NCI-H1105 (cell line): ENCODE measurements around the gene ALCAM.

Source experiments
- DNase-seq: peaks from one replicate; lab custom pipeline; 2025; lab: John Stamatoyannopoulos, UW

The ALCAM gene

DNA sequence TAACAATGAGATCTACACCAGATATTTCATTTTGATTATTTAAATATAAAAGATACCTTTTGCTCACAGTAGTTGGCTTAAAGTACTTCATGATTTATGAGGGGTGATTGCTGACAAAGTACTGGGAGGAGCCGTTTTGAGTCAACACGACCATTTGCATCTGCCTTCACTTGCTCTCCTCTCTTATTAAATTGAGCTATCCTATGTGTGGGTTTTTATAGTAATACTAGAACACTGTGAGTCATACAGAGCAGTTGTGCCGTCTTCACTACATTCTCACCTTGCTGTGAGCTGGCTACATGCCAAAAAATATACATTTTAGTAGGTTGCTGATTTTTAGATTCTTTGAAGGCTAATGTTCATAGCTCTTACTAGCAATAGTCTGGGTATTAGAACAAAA, 161.2 kb downstream of the ALCAM start:
- peak; percentile 41 for DNase-seq

DNA sequence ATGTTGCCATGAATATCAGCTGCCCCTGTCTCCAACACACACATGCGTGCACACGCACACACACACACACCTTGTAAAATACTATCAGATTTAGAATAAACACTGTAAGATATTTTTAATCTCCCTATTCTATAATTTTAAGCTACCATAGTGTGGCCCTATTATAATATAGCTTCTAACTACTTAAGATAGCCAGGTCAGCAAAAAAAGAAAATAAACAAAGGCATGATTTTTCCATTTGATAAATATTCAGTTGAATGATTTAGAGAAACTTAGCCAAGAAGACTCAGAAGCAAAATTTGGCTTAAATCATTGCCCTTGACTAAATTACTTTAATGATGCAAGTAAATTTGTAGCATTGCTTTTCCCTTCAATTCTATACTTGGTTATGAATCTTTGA, 162.2 kb downstream of the ALCAM start:
- no peak for DNase-seq

DNA sequence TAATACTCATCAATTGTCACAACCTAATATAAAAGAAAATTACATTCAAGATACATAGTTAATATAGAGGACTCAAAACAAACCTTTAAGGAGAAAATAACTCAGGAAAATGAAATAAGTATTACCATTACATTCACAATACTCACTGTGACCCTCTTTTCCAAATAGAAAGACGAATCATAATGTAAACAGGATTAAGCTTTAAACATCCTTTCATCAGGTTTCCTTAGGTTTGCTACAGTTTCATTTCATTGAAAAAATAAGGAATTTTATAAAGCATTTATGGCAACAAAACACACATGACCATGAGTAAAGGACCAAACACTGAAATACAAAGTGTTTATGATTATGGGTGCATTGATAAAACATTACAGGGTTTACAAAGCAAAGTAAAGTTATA, 162.7 kb downstream of the ALCAM start:
- no peak for DNase-seq

DNA sequence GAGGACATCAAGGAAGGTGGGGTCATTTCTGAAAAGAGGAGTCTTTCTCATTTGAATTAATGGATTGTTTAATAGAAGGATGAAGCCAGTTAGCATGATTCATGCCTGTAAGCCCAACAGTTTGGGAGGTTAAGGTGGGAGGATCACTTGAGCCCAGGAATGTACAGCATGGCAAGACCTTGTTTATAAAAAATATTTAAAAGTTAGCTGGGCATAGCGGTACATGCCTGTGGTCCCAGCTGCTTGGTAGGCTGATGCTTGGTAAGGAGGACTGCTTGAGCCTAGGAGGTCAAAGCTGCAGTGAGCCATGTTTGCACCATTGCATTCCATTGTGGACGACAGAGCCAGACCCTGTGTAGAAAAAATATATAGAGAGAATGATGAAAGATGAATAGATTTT, 165.5 kb downstream of the ALCAM start:
- DNase-seq: no peak

DNA sequence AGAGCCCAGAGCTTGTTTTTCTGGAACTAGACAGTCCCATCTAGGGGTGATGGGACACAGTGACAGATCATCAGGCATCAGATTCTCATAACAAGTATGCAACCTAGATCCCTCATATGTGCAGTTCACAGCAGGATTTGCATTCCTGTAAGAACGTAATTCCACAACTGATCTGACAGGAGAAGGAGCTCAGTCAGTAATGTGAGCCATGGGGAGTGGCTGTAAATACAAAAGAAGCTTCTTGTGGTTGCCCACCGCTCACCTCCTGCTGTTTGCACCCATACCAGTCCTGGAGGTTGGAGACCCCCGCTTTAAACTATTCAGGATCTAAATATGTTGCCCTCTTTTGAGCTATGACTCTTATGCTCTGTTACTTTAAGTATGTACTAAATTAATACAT, 167.3 kb downstream of the ALCAM start:
- no peak for DNase-seq

DNA sequence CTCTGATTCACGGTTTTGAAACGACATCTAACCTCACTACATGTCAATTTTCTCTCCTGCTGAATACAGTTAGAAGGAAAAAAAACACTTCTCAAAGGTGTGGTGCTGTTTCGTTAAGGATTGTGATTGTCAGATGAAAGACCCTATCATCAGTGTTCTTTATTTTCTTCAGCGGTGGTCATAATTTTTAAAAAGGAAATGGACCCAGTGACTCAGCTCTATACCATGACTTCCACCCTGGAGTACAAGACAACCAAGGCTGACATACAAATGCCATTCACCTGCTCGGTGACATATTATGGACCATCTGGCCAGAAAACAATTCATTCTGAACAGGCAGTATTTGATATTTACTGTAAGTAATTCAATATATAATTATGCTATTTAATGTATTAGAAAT, 167.8 kb downstream of the ALCAM start:
- no peak for DNase-seq

DNA sequence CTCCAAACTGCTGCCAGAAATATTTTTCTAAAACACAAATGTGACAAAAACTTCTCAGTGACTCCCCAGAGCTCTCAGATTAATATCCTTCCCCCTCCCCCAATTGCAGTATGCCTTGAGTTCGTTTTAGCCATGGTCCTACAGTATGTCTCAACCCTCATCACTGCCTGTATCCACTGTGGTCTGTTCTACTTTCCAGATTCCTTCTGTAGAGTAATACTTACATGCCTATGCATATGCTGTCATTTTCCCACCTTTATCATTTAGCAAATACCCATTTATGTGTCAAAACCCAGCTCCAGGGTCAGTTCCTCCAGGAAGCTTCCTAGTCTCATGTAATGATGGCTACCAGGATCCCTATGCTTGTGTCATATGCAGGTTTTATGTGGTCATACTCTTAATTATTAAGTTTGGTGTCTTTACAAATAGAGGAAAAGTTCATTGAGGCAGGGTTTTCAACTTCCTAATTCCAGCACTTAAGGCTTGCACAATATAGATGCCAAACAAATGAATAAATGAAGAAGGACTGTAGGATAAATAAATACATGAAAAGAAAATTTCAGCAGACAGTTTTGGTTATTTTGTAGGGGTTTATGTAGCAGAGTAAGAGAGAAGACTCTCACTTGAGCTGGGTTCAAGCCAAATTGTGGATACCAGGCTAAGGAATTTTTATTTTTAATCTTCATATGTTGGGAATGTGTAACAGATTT, 170.8 kb downstream of the ALCAM start:
- no peak for DNase-seq

DNA sequence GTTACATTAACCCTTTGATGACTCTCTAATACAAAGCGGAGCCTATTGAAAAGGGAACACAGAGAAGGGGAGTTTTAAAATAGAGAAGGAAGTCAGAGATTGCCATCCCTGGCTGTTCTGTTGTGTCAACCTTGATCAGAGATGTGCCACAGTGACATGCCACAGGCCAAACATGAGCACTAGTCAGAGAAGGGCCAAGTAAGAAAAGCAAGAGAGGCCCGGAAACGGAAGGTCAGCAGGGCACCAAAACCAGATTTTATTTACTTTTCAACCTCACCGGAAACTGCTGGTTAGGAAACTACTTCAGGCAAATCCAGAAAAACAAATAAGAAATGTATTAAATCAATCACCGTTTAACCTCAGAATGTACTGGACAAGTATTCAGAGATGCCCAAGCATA, 171.8 kb downstream of the ALCAM start:
- DNase-seq: no peak

DNA sequence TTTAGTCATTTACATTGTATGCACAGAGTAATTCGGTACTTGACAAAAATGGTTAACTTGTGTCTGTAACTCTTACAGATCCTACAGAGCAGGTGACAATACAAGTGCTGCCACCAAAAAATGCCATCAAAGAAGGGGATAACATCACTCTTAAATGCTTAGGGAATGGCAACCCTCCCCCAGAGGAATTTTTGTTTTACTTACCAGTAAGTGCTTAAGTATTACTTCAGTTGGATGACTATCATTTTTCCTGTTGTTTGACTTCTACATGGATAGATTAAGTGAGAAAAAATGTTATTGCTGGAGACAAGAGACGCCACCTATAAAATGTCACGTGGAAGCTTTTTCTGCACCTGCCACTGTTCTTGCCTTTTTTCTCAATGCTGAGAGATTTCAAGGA, 173.2 kb downstream of the ALCAM start:
- peak; percentile 55 for DNase-seq

DNA sequence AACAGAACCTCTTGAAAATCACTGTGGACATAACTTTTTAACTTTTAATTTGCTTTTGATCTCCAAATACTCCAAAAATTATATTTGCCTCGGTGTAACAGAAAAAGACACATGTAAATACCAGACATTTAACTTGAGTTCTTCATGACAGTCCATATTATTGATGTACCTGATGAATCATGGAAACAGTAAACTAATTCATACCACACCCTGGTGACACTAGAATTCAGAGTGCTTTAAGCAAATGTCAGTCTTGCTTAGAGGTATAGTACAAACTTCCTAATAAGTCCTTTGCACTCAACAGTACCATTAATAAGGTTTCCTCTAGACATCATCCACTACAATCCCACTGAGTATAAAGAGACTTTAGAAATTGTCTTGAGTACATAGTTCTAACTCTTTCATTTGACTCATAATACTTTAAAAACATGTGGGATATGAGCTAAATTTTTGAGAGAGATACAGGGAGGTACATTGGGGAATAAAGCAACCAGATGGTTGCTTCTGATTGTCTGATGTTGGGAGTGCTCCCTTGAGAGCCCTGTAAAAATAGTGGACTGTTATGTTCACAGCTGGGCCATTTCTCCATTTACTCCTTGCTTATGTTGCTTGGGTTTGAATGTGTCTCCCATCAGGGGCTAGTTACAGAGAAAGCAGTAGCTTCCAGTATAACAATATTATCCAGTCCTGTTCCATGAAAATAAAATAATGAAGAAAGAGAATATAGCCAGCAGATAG, 175.7 kb downstream of the ALCAM start:
- DNase-seq: no peak

DNA sequence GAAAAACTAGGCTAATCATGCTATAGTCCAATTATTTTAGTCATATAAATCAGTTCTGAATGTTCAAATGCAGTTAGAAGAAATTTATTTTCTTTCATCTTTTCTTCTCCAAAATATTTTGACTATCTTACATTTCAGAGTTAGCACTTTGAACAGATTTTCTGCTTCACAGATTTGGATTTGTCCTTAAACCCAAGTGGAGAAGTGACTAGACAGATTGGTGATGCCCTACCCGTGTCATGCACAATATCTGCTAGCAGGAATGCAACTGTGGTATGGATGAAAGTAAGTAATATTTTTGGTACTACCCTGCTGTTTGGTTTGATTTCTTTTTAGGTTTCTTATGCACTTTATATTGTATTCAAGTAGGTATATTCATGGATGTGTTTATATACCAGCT, 178.3 kb downstream of the ALCAM start:
- DNase-seq: no peak

DNA sequence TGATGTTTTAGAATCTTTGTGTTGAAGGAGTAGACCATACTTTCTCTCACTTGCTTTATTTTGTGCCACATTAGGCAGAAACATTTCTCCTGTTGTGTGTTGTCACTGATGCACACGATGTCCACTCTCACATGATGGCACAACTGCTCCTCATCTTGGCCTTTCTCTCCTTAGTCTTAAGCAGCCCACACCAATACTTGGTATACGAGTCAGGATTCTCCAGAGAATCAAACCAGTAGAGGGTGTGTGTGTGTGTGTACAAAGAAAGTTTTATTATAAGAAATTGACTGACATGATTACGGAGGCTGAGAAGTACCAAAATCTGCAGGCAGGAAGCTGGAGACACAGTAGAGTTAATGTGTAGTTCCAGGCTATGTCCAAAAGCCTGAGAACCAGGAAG, 187.1 kb downstream of the ALCAM start:
- DNase-seq: no peak

DNA sequence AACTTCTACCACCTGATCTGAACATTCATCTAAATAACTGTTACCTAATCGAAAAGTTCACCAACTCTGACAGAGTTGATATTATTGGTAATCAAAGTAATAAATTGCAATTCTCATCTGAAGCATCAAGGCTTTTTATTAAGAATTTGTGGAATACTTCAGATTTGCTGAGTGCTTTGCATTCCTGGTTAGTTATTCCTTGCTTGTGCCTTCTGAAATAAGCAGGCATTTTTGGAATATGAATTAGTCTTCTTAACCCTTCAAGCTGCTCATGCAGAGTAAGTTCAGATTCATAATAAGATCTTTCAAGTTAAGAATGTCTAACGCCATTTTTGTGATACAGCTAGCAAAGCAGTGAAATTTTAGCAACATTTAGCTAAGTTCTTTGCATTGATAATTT, 188.5 kb downstream of the ALCAM start:
- no peak for DNase-seq

DNA sequence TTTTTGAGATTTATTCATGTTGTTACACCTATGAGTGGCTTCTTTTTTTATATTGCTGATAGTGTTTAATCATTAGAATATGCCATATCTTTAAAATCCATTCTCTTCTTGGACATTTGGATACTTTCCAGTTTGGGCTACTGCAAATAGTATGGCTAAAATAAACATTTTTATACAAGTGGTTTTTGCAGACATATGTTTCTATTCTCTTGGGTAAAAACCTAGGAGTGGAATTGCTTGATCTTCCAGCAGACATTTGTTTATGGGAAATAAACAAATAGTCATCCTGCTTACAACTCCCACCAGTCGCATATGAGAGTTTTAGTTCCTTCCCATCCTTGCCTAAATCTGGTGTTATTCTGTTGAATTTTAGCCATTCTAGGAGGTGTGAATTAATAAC, 193.1 kb downstream of the ALCAM start:
- no peak for DNase-seq

DNA sequence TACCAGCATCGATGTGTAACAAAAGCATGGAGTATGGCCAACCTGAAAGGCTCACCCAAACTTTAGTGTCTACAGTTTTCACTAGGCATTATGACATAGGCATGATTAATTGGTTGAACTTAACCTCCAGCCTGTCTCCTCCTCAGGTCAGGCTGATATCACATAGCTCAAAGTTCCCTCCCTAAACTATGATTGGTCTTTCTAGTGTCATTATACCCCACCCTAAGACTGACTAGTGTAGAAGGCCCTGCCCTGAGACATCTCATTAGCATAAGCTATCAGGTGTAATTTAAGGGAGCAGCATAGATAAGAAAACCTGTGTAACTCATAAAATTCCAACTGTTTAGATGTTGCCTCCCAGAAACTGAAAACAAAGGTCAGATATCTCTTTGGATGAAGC, 195.2 kb downstream of the ALCAM start:
- no peak for DNase-seq

DNA sequence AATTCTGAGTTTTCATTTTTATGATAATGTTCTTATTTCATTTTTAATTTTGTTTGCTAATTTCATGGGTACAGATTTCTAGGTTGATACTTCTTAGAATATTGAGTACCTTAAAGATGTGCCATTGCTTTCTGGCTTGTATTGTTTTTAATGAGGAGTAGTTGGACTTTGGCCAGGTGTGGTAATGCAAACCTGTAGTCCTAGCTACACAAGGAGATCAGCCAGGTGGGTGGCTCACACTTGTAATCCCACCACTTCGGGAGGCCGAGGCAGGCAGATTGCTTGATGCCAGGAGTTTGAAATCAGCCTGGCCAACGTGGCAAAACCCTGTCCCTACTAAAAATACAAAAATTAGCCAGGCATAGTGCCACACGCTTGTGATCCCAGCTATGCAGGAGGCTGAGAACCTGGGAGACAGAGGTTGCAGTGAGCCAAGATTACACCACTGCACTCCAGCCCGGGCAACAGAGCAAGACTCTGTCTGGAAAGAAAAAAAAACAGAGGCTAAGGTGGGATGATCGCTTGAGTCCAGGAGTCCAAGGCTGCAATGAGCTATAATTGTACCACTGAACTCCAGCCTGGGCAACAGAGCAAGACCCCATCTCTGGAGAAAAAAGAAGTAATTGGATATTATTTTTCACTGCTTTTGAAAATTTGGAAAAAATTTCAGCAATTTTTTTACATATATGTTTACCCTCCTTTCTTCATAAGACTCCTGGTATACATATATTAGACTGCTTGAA, 198.0 kb downstream of the ALCAM start:
- no peak for DNase-seq

DNA sequence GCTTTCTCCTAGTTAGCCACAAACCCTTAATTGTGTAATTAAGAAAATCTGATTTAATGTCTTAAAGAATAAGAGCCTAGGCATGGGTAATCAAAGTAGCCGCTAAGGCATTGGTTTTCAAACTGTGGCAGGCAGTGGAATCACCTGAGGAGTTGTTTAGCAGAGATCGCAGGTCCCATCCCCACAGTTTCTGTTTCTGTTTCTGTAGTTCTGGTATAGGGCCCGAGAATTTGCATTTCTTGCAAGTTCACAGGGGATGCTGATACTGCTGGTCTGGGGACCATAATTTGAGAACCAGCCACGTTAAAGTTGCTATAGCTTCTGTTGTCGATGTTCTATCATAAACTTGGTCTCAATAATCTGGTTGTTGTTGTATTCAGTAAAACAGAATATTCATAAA, 204.3 kb downstream of the ALCAM start:
- no peak for DNase-seq

DNA sequence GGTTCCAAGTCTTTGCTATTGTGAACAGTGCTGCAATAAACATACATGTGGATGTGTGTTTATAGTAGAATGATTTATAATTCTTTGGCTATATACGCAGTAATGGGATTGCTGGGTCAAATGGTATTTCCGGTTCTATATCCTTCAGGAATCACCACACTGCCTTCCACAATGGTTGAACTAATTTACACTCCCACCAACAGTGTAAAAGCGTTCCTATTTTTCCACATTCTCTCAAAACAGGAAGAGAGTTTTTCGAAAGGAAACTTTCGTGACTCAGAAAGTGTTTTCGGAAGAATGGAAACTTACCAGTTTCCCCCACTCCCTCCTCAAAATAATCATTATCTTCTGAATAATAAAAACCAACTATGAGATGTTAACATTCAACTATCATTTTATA, 205.8 kb downstream of the ALCAM start:
- no peak for DNase-seq

DNA sequence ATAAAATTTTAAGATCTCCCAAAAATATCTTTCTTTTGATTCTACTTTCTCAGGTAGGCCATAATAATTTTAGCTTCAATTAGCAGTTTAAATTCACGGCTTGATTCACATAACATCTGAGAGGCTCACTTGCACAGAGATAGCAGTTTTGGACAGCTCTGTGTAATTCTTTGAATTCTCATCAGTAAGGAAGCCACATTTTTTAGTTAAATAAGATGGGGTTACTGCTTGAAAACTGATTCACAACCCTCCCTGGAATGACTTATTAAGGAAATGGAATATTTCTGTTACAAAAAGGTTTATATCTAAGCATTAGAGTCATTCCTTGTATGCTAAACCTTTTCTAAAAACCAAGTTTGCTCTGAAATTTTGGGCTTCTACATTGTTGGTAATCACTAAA, 212.7 kb downstream of the ALCAM start:
- no peak for DNase-seq

DNA sequence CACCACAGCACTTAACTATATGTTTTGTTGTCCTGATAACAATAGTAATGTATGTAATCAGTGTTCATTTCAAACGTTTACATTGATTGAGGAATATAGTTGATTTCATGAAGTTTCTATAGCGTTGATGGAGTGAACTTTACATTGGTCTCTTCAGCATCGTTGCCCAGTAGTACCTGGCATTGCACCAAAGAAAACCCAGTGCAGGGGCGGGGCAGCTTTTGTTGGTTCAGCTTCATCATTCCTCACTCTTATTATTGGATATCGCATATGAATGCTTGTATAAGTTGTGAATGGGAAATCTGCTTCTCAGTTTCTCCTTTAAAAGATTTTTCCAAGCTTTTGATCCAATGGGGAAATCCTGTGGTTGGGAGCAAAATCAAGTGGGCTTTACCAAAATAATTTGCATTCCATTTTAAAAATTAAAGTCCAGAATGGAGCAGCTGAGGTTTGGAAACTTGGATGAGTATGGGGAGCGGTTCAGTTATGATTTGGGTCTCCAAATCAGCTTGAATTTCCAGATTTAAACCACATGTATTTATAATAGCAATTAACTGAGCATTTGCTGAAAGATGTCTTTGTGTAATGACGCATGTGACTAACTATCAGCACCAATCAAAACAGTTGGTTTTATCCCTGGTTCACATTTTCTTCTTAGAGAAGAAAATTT, 213.7 kb downstream of the ALCAM start:
- DNase-seq: no peak

DNA sequence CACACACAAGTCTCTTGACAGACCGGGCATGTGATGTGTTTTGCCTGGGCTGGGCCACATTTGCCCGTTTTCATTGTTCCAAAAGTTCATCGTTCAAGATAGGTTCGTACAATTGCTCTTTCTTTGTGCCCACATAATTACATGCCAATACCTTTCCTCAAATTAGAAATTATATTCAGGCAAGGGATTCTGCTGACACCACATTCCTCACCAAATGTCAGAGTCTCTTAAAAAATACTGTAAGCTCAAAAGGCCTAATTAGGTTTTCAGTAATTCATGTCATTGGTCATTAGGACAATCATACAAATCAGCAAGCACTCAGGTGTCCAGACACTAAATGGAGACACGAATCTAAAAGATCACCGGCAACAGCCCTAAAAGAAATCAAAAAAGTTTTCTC, 215.3 kb downstream of the ALCAM start:
- DNase-seq: no peak

DNA sequence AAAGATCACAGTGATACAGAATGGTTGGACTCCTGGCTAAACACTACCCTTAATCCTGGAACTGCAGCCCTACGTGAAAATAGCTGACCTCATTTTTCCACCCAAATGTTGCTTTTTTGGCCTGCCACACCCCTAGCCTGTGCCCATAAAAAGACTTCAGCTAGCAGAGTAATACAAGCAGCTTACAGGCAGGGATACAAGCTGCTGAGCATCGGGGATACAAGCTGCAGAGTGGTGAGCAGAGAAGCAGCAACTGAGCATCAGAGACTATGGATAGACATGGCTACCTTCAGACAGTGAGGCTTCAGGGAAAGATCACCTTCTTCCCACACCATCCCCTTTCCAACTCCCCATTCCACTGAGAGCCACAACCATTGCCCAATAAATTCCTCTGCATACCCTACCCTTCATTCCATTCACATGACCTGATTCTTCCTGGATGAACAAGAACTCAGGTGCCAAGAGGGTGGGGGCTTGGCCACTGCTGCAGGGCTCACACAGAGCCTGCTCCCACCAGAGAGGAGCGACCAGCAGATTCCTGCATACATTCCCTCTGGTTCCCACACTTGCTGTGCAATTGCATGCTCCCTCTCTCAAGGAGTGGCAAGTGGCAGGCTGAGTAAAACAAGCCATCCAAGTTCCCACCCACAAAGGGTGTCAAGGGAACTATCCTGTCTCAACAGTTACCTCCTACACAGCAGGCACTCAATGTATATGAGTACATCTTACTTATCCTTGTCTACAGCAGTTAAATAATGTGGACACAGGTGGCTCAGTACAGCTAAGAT, 217.5 kb downstream of the ALCAM start:
- DNase-seq: no peak
